Measurements from ENCODE around the gene AUTS2.

Gene AUTS2

GRCh38 chr7:69661342-69661741, 63.1 kb downstream of the AUTS2 start:
- no peak for DNase-seq

- DNase-seq, result no peak
Observed at GRCh38 chr7:69663911-69664832, 65.9 kb downstream of the AUTS2 start.

- DNase-seq, result no peak
Observed at GRCh38 chr7:69665369-69665768, 67.1 kb downstream of the AUTS2 start.

- DNase-seq, result no peak
Observed at GRCh38 chr7:69668339-69668870, 70.1 kb downstream of the AUTS2 start.

GRCh38 chr7:69670701-69671100, 72.4 kb downstream of the AUTS2 start:
- no peak for DNase-seq

- no peak for DNase-seq
Observed at GRCh38 chr7:69673074-69673473, 74.8 kb downstream of the AUTS2 start.

GRCh38 chr7:69674701-69675182, 76.5 kb downstream of the AUTS2 start:
- DNase-seq, result peak; percentile 15

GRCh38 chr7:69676247-69676646, 78.0 kb downstream of the AUTS2 start:
- no peak for DNase-seq

- no peak for DNase-seq
Observed at GRCh38 chr7:69677054-69677852, 79.0 kb downstream of the AUTS2 start.

GRCh38 chr7:69677881-69678493, 79.7 kb downstream of the AUTS2 start:
- DNase-seq, result no peak

- DNase-seq, result no peak
Observed at GRCh38 chr7:69678494-69679187, 80.4 kb downstream of the AUTS2 start.

- no peak for DNase-seq
Observed at GRCh38 chr7:69681181-69681580, 82.9 kb downstream of the AUTS2 start.

- no peak for DNase-seq
Observed at GRCh38 chr7:69682518-69682917, 84.2 kb downstream of the AUTS2 start.

GRCh38 chr7:69683002-69683401, 84.7 kb downstream of the AUTS2 start:
- peak; percentile 82 for DNase-seq

- DNase-seq, result no peak
Observed at GRCh38 chr7:69684369-69685292, 86.4 kb downstream of the AUTS2 start.

GRCh38 chr7:69685293-69685631, 87.0 kb downstream of the AUTS2 start:
- no peak for DNase-seq

GRCh38 chr7:69686366-69686765, 88.1 kb downstream of the AUTS2 start:
- no peak for DNase-seq

- DNase-seq, result peak; percentile 12
Observed at GRCh38 chr7:69687739-69688433, 89.6 kb downstream of the AUTS2 start.

GRCh38 chr7:69690329-69690728, 92.1 kb downstream of the AUTS2 start:
- no peak for DNase-seq

GRCh38 chr7:69691327-69691726, 93.1 kb downstream of the AUTS2 start:
- DNase-seq, result no peak

GRCh38 chr7:69691734-69692133, 93.5 kb downstream of the AUTS2 start:
- no peak for DNase-seq

All from NCI-H2029 (cell line).